Nephron (organoid): ENCODE data around the gene PATL2.

ENCODE experiments used
- H3K27ac Mint-ChIP-seq, 3 experiments: 2 replicates each; pipeline ENCODE4 v1.8.0; 2020; ENCODE audit warnings: mixed read lengths in 3 of 3, mild to moderate bottlenecking in 2 of 3, moderate library complexity in 1 of 3
- H3K27me3 Mint-ChIP-seq: 2 replicates; pipeline ENCODE4 v1.8.0; 2021; ENCODE audit warnings: low read depth, mild to moderate bottlenecking, moderate library complexity, mixed read lengths
- H3K36me3 Mint-ChIP-seq: 2 replicates; pipeline ENCODE4 v1.8.0; 2020; ENCODE audit warnings: low read depth, mixed read lengths
- H3K4me1 Mint-ChIP-seq: 2 replicates; pipeline ENCODE4 v1.8.0; 2020; ENCODE audit warnings: mixed read lengths
- H3K4me3 Mint-ChIP-seq, 3 experiments: 2 replicates each; pipeline ENCODE4 v1.8.0; 2020; ENCODE audit warnings: mild to moderate bottlenecking in 3 of 3, mixed read lengths in 3 of 3, moderate library complexity in 2 of 3
- H3K9me3 Mint-ChIP-seq: 2 replicates; pipeline ENCODE4 v1.8.0; 2020; ENCODE audit warnings: mixed read lengths
- CTCF ChIP-seq, 3 experiments: fragments of 200-600 bp; sonication (generic); IDR thresholded peaks; one replicate each; pipeline ENCODE4 v1.5.0; 2021; ENCODE audit warnings: antibody characterized with exemption in 3 of 3; ENCODE audit not compliant: unreplicated experiment in 3 of 3

Gene PATL2

GRCh38 chr15:44719293-44719999 lies 8.3 kb upstream of the PATL2 start:
- Mint-ChIP-seq H3K36me3 (peaks cover 29% of the 10 kb centered on the region), H3K4me3 (no peak overlapping the region), H3K4me1 (no peaks in the 10 kb centered on the region), H3K27me3 (no peaks in the 10 kb centered on the region), H3K9me3 (no peaks in the 10 kb centered on the region), H3K27ac (no peak overlapping the region)
- no peak for TF ChIP-seq CTCF (IDR thresholded peaks at IDR 0.05; ENCODE audit: unreplicated experiment in 3 of 3)

DNA sequence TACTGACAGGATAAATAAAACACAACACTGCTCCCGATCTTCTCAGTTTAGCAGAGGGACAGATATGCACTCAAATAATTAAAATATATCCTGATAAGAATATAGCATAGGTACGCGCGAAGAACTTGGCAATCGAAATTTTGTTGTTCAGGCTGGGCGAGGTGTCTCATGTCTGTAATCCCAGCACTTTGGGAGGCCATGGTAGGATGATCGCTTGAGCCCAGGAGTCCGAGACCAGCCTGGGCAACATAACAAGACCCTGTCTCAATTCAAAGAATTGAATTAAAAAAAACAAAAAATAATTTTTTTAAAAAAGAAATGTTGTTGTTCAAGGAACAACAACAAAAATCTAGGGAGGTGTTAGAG lies 7.8 kb upstream of the PATL2 start:
- Mint-ChIP-seq H3K36me3 (peaks cover 29% of the 10 kb centered on the region), H3K27me3 (no peaks in the 10 kb centered on the region), H3K9me3 (no peaks in the 10 kb centered on the region), H3K4me3 (no peak overlapping the region), H3K4me1 (no peaks in the 10 kb centered on the region), H3K27ac (no peak overlapping the region)
- TF ChIP-seq CTCF (IDR thresholded peaks at IDR 0.05; ENCODE audit: unreplicated experiment in 3 of 3): no peak

- Mint-ChIP-seq H3K4me3 (no peak overlapping the region), H3K27me3 (no peaks in the 10 kb centered on the region), H3K27ac (no peak overlapping the region), H3K9me3 (no peaks in the 10 kb centered on the region), H3K36me3 (peaks cover 29% of the 10 kb centered on the region), H3K4me1 (peaks cover 4% of the 10 kb centered on the region)
- TF ChIP-seq CTCF (IDR thresholded peaks at IDR 0.05; ENCODE audit: unreplicated experiment in 3 of 3): no peak
These were observed 7.2 kb upstream of the PATL2 start for GRCh38 chr15:44718180-44718926.

DNA sequence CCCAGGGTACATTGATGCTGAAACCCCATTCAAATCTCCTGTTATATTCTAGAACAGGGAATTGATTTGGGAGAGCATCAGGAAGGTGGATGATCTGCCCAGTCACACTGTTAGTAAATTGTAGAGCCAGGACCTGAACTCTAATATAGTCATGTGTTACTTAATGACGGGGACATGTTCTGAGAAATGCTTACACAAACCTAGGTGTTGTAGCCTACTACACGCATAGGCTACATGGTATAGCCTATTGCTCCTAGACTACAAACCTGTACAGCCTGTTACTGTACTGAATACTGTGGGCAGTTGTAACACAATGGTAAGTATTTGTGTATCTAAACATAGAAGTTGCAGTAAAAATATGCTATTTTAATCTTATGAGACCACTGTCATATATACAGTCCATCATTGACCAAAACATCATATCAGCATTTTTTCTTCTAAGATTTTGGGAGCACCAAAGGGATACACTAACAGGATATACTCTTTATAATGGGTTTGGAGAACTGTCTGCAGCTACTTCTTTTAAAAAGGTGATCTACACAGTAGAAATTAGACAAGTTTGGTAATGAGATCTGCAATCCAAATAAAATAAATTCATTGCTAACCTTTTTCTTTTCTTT lies 6.0 kb upstream of the PATL2 start:
- H3K4me1 Mint-ChIP-seq: peaks cover 12% of the 10 kb centered on the region
- no peak overlapping the region for H3K4me3 Mint-ChIP-seq
- no peak overlapping the region for H3K27ac Mint-ChIP-seq
- H3K27me3 Mint-ChIP-seq: no peaks in the 10 kb centered on the region
- H3K9me3 Mint-ChIP-seq: no peaks in the 10 kb centered on the region
- peaks cover 29% of the 10 kb centered on the region for H3K36me3 Mint-ChIP-seq
- TF ChIP-seq CTCF (IDR thresholded peaks at IDR 0.05; ENCODE audit: unreplicated experiment in 3 of 3): no peak

DNA sequence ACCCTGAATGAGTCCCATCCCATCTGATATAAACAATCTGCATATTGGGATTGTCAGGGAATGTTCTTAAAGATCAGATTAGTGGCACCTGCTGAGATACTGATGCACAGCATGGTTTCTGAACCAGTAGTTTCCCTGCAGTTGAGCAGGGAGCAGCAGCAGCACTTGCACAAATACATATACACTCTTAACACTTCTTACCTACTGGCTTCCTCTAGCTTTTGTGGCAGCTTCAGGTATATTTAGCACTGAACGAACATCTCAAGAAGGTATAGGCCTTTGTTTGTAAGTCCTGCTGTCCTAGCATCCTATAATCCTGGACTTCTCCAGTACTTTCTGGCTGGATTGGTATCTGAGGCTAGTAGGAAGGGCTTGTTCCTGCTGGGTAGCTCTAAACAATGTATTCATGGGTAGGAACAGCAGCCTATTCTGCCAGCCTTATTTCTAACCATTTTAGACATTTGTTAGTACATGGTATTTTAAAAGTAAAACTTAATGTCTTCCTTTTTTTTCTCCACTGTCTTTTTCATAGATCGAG lies 4.7 kb upstream of the PATL2 start:
- H3K36me3 Mint-ChIP-seq: peaks cover 29% of the 10 kb centered on the region
- peak overlapping the region in 1 of 3 experiments; percentile 34 for H3K4me3 Mint-ChIP-seq
- TF ChIP-seq CTCF (IDR thresholded peaks at IDR 0.05; ENCODE audit: unreplicated experiment in 3 of 3): no peak
- peaks cover 17% of the 10 kb centered on the region for H3K4me1 Mint-ChIP-seq
- no peak overlapping the region for H3K27ac Mint-ChIP-seq
- no peaks in the 10 kb centered on the region for H3K9me3 Mint-ChIP-seq
- no peaks in the 10 kb centered on the region for H3K27me3 Mint-ChIP-seq
